ENCODE results near the gene MAPKBP1.

- no peak for TF ChIP-seq CTCF (IDR thresholded peaks at IDR 0.05)
- no peak for TF ChIP-seq EP300 (IDR thresholded peaks at IDR 0.05)
Measured at GRCh38 chr15:41839781-41840491, 65.7 kb downstream of the MAPKBP1 start.
